Endothelial cell of umbilical vein (primary cell): ENCODE results near the gene KRTAP1-1. TPM values are rescaled to one million over a fixed set of nuclear protein-coding genes. Genes with fewer than 3 reads are reported as not detected.

Experiments
- BruUV-seq: library from RNA; stranded (reverse); fragments of 400-500 nt; replicated peaks from 2 replicates; lab custom pipeline; 2021; lab: Mats Ljungman, UMichigan
- CTCF ChIA-PET: fragments of 300-600, 350-600 bp; sonication (Branson Sonifier 250); formaldehyde crosslinking; loops from one replicate; lab custom pipeline; 2021; ENCODE audit warnings: antibody characterized with exemption, inconsistent platforms; lab: Charles Lee
- POLR2A ChIA-PET: fragments of 300-600, 350-600 bp; sonication (Branson Sonifier 250); formaldehyde crosslinking; loops from one replicate; lab custom pipeline; 2021; ENCODE audit warnings: antibody characterized with exemption, inconsistent platforms; lab: Charles Lee
- DNase-seq: peaks from one replicate; pipeline ENCODE4 v3.0.0-alpha.2; 2011; ENCODE audit warnings: low read depth, low spot score
- FAIRE-seq: peaks from 2 replicates; lab custom pipeline; 2011; peaks lifted over from hg19 to GRCh38; lab: Jason Lieb, UNC
- H2AFZ ChIP-seq: 2 replicates; pipeline ENCODE4 v1.6.0; 2012; ENCODE audit warnings: low read depth, low read length, control low read depth, inconsistent platforms
- H3K27ac ChIP-seq: 2 replicates; pipeline ENCODE4 v1.5.1; 2011; ENCODE audit warnings: low read depth, mild to moderate bottlenecking, control low read depth, low read length, moderate library complexity; ENCODE audit not compliant: insufficient read depth
- H3K27me3 ChIP-seq, 2 experiments: 2 replicates each; pipeline versions ENCODE4 v1.6.0 to v1.6.1; 2011; ENCODE audit warnings: low read length in 2 of 2, mixed read lengths in 1 of 2; ENCODE audit not compliant: control insufficient read depth in 2 of 2, insufficient read depth in 2 of 2
- H3K36me3 ChIP-seq, 2 experiments: 2 replicates in 1 of 2; 3 replicates in 1 of 2; pipeline ENCODE4 v1.5.1; 2011; ENCODE audit warnings: low read length in 2 of 2, mild to moderate bottlenecking in 1 of 2, moderate library complexity in 1 of 2; ENCODE audit not compliant: control insufficient read depth in 2 of 2, insufficient read depth in 2 of 2; ENCODE audit errors: extremely low read depth in 1 of 2
- H3K4me1 ChIP-seq: 3 replicates; pipeline ENCODE4 v1.5.1; 2011; ENCODE audit warnings: mild to moderate bottlenecking, low read length; ENCODE audit not compliant: control insufficient read depth, insufficient read depth; ENCODE audit errors: extremely low read depth
- H3K4me2 ChIP-seq: 2 replicates; pipeline ENCODE4 v1.6.1; 2011; ENCODE audit warnings: low read length, control low read depth, mixed read lengths; ENCODE audit not compliant: insufficient read depth
- H3K4me3 ChIP-seq, 3 experiments: fragments of 200-600 bp in 1 of 3; sonication (generic), shearing (Covaris generic) in 1 of 3; replicated peaks in 1 of 3; 2 replicates each; pipeline ENCODE4 v1.5.1; 2011 to 2016; ENCODE audit warnings: control low read depth in 3 of 3, low read length in 3 of 3, mild to moderate bottlenecking in 2 of 3, inconsistent platforms in 1 of 3, low read depth in 1 of 3, moderate library complexity in 1 of 3; ENCODE audit not compliant: insufficient read depth in 1 of 3
- H3K79me2 ChIP-seq: 2 replicates; pipeline ENCODE4 v1.6.0; 2012; ENCODE audit warnings: low read length, inconsistent platforms; ENCODE audit not compliant: control insufficient read depth, insufficient read depth
- H3K9ac ChIP-seq: replicated peaks from 2 replicates; pipeline ENCODE3; 2011; ENCODE audit warnings: low read length, control low read depth; ENCODE audit not compliant: insufficient read depth; ENCODE audit errors: extremely low read depth
- H3K9me1 ChIP-seq: replicated peaks from 3 replicates; pipeline ENCODE4 v1.6.0; 2011; ENCODE audit warnings: mild to moderate bottlenecking, low read length; ENCODE audit not compliant: control insufficient read depth, insufficient read depth; ENCODE audit errors: extremely low read depth
- H3K9me3 ChIP-seq: replicated peaks from 2 replicates; pipeline ENCODE4 v1.5.1; 2012; ENCODE audit warnings: low read length, inconsistent platforms; ENCODE audit not compliant: control insufficient read depth, insufficient read depth
- H4K20me1 ChIP-seq: replicated peaks from 2 replicates; pipeline ENCODE3; 2011; ENCODE audit warnings: mild to moderate bottlenecking, low read length; ENCODE audit not compliant: control insufficient read depth, insufficient read depth; ENCODE audit errors: extremely low read depth
- EZH2 ChIP-seq: IDR thresholded peaks from 2 replicates; pipeline ENCODE4 v1.6.1; 2012; ENCODE audit warnings: borderline replicate concordance, low read depth, mild to moderate bottlenecking, moderate library complexity, low read length, inconsistent platforms; ENCODE audit not compliant: severe bottlenecking
- FOS ChIP-seq: IDR thresholded peaks from 2 replicates; pipeline ENCODE4 v1.6.1; 2011; ENCODE audit warnings: mild to moderate bottlenecking, low read length, moderate library complexity, borderline replicate concordance; ENCODE audit not compliant: insufficient read depth
- GATA2 ChIP-seq: IDR thresholded peaks from 2 replicates; pipeline ENCODE4 v1.7.0; 2011; ENCODE audit warnings: low read depth, mild to moderate bottlenecking, moderate library complexity, mixed read lengths, low read length; ENCODE audit not compliant: insufficient read length, insufficient read depth
- JUN ChIP-seq: IDR thresholded peaks from 2 replicates; pipeline ENCODE4 v1.6.1; 2011; ENCODE audit warnings: borderline replicate concordance, low read depth; ENCODE audit not compliant: insufficient read length, insufficient read depth
- MYC ChIP-seq: IDR thresholded peaks from one replicate; pipeline ENCODE4 v1.6.1; 2011; ENCODE audit warnings: mild to moderate bottlenecking, low read depth, low read length
- POLR2A ChIP-seq: IDR thresholded peaks from 2 replicates; pipeline ENCODE4 v1.6.1; 2012; ENCODE audit warnings: low read depth, mild to moderate bottlenecking, control low read depth, low read length
- POLR2AphosphoS5 ChIP-seq: IDR thresholded peaks from 2 replicates; pipeline ENCODE4 v1.6.1; 2012; ENCODE audit warnings: low read depth, mild to moderate bottlenecking, control low read depth, low read length, moderate library complexity; ENCODE audit not compliant: insufficient read depth
- dilution Hi-C: fragments of 300-500 bp; cut with MboI; formaldehyde crosslinking; loops from one replicate; pipeline ENCODE4 v1.15.0; 2019; ENCODE audit warnings: low sequenced_read_pairs; ENCODE audit not compliant: extremely low pct_ligation_motif_present
- intact Hi-C: fragments of 100-400 bp; cut with micrococcal nuclease; formaldehyde crosslinking; loops from one replicate; pipeline ENCODE4 v1.10.0; 2022
- polyA plus RNA-seq, 4 experiments: library from polyadenylated mRNA; depleted of rRNA in 3 of 4; stranded (reverse) in 3 of 4; unstranded in 1 of 4; fragments of >200 nt; gene quantifications; 2 replicates each; pipeline versions ENCODE4 v1.2.1 to v1.2.3, GENCODE V29; 2011 to 2012; ENCODE audit warnings: missing spikeins in 1 of 4
- total RNA-seq: library from RNA; stranded (reverse); gene quantifications from 2 replicates; pipeline ENCODE4 v1.2.3, GENCODE V29; 2021
- TF ChIP-seq, protein P1 (sequence below): IDR thresholded peaks from 2 replicates; pipeline ENCODE4 v1.6.1; 2011; ENCODE audit not compliant: insufficient read depth, insufficient read length
- TF ChIP-seq, protein P2 (sequence below), 2 donors: IDR thresholded peaks; 1 replicate in 1 of 2; 2 replicates in 1 of 2; pipeline ENCODE4 v1.5.1; 2011; ENCODE audit warnings: low read length in 2 of 2, mild to moderate bottlenecking in 2 of 2, moderate library complexity in 2 of 2, control low read depth in 1 of 2, inconsistent platforms in 1 of 2, low read depth in 1 of 2; ENCODE audit not compliant: insufficient read depth in 1 of 2; ENCODE audit errors: extremely low read depth in 1 of 2

The KRTAP1-1 gene
- total and polyA plus RNA-seq, 2 donors (not counting 3 experiments of a cell fraction or from before 2014, with no cell fraction given) = not detected

DNA sequence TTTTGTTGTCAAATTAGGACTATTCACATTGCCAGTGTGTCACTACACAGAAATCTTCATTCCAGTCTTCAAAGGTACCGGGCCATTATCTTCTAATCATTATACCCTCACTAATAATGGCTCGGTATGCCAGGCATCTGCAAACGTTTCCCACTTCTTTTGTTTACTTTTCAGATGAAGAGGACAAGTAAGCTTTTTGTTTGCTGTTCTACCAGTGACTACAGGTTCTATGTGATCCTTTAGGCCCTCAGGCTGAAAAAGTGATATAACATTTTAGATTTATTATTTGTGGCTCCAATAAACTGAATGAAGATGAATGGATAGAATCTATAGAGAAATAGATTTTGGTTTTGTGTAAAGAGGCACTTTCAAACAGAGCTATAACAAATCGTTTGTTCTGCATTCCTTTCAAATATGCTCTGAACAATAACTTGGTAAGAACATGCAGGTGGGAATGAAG, 31.9 kb downstream of the KRTAP1-1 start:
- H3K27me3 ChIP-seq = peaks cover 0 to 1% of the 10 kb centered on the region in 2 experiments
- POLR2A ChIA-PET = no interaction called here
- intact Hi-C loops = no loop called here
- H3K9me1 ChIP-seq = no peaks in the 10 kb centered on the region
- no peaks in the 10 kb centered on the region for H3K9me3 ChIP-seq
- FAIRE-seq (no peak), DNase-seq (no peak)
- no peaks in the 10 kb centered on the region for H3K36me3 ChIP-seq
- no peak overlapping the region for H3K4me2 ChIP-seq
- no peak overlapping the region for H3K27ac ChIP-seq
- no peaks in the 10 kb centered on the region for H4K20me1 ChIP-seq
- H3K79me2 ChIP-seq = no peaks in the 10 kb centered on the region
- BruUV-seq = no TSS peak
- H2AFZ ChIP-seq = no peak overlapping the region
- dilution Hi-C loops = no loop called here
- no peaks in the 10 kb centered on the region for H3K4me1 ChIP-seq
- TF ChIP-seq EZH2 (no peak), JUN (no peak), POLR2A (no peak), POLR2AphosphoS5 (no peak), MYC (no peak), FOS (no peak), GATA2 (no peak)
- TF ChIP-seq, protein P1, sequence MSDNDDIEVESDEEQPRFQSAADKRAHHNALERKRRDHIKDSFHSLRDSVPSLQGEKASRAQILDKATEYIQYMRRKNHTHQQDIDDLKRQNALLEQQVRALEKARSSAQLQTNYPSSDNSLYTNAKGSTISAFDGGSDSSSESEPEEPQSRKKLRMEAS = no peak
- TF ChIP-seq, protein P2, sequence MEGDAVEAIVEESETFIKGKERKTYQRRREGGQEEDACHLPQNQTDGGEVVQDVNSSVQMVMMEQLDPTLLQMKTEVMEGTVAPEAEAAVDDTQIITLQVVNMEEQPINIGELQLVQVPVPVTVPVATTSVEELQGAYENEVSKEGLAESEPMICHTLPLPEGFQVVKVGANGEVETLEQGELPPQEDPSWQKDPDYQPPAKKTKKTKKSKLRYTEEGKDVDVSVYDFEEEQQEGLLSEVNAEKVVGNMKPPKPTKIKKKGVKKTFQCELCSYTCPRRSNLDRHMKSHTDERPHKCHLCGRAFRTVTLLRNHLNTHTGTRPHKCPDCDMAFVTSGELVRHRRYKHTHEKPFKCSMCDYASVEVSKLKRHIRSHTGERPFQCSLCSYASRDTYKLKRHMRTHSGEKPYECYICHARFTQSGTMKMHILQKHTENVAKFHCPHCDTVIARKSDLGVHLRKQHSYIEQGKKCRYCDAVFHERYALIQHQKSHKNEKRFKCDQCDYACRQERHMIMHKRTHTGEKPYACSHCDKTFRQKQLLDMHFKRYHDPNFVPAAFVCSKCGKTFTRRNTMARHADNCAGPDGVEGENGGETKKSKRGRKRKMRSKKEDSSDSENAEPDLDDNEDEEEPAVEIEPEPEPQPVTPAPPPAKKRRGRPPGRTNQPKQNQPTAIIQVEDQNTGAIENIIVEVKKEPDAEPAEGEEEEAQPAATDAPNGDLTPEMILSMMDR (IDR thresholded peaks at IDR 0.05; ENCODE audit: extremely low read depth in 1 of 2, insufficient read depth in 1 of 2, low read depth in 1 of 2, low read length in 2 of 2) = no peak
- CTCF ChIA-PET = no interaction called here
- no peak overlapping the region for H3K9ac ChIP-seq
- no peak overlapping the region for H3K4me3 ChIP-seq
